ENCODE measurements around the gene NRN1. TPM values are rescaled to one million over a fixed set of nuclear protein-coding genes. Genes with fewer than 3 reads are reported as not detected.

Gene NRN1
- total RNA-seq, 4 donors from 2014 or later: 27.0 to 70.3 (median 53.4) TPM

DNA sequence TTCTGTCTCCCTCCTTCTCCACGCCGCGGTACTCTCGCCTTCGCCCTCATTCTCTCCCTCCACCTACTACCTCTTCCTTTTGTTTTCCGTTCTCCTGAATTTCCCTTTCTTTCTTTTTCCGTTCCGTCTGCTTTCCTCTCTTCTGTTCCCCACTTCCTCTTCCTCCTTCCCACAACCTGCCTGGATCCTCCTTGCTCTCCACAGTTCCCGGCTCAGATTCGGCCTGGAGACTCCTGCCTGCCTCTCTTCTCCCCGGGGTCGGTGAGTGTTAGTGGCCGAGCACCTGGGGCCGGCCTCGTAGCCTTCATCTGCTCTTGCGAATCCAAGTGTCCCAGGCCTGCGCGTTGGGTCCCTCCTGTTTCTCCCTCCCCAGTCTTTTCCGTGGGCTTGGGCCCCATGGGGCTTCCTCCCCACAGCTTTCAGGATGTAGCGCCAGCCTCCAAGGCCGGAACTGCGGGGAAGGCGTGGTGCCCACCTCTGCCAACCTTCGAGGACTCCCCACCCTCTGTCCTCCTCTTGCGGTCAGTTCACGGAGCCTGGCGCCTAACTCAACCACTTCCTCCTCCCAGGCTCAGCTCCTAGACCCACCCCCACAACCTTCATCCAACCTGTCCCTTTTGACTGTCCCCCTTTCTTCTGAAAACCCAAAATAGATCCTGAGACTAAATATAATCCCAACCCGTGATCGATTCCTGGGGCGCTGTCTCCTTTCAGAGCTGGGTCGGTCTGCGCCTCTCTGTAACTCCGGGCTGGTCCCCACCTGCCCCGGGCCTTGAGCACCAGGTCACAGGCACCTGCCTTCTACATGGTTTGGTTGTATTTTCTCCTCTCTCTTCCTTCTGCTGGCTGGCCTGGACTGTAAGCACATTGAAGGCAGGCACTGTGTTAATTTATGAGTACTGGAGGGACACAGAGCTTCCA, 6.8 kb downstream of the NRN1 start:
- TF ChIP-seq CTCF (IDR thresholded peaks at IDR 0.05; ENCODE audit: low read depth): no peak

GRCh38 chr6:5998711-5999687, 7.7 kb downstream of the NRN1 start:
- no peak for TF ChIP-seq CTCF (IDR thresholded peaks at IDR 0.05; ENCODE audit: low read depth)

DNA sequence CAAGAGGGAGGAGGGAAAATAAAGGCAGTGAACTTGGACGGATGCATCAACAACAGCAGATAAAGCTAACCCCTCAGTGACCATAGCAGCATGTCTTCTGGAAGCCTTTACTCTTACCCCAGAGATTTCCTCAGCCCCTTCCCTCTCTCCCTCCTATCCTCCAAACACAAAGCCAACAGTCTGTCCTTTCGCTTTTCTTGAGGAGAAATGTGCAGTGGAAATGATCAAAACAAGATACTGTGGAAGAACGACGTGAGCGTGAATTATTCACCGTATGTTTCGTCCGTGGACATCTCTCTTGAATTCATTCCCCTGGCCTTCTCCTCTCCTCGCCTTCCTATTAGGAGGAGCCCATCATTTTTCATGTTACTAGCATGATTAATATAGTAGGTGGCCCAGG, 8.5 kb downstream of the NRN1 start:
- no peak for TF ChIP-seq CTCF (IDR thresholded peaks at IDR 0.05; ENCODE audit: low read depth)

DNA sequence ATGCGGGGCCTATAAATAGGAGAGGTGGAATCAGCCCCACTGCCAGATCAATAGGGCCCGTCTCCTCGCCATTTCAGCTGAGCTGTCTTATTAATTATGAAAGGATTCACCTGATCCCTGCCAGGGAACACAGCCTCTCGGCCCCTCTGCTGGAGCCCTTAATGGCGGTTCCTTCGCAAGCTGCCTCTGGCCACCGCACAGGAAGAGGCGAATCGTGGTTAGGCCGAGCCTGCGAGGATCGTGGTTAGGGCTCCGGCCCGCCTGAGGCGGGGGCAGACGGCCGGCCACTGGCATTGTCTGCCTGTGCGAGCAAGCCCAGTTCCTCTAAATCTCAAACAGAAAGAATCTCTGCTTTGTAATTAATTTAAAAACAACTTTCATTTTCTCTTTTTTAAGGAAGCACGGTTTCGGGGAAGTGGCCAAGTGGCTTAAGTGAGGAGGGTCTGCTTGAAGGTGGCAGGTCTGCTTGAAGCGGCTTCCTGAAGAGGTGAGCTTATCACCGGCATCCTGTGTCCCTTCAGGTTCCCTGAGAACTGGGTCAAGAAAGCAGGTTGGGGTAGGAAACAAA, 9.2 kb downstream of the NRN1 start:
- TF ChIP-seq CTCF (IDR thresholded peaks at IDR 0.05; ENCODE audit: low read depth): no peak

DNA sequence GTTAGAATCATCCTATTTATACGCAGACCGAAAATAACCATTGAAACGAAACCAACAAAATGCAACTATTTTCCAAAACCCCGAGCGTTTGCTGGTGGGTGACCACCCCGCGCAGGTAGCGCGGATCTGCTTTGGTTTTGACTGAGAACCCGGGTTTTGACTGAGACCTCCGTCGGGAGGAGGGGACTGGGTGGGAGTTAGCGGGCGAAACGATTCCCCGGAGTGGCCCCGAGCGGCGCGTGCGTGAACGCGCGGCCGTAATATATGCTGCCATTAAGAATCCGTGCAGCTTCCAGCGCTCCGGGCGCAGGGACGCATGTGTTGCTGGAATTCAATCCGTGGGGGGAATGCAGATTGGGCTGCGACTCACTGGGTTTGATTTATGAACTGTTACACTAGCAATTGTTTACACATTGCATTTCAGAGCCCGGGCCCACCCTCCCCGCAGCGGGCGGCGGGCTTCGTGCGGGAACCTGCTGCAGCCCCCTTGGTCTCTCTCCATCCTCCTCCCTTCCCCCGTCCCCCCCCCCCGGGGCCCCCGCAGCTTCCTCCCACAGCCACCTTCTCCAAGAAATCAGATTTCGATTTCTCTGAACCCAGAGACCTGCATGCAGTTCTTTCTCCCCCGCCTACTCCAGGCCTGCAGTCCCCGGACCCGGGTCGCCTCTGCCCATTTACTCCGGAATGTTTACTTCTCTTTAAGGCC, 9.9 kb downstream of the NRN1 start:
- TF ChIP-seq CTCF (IDR thresholded peaks at IDR 0.05; ENCODE audit: low read depth): no peak

- no peak for TF ChIP-seq CTCF (IDR thresholded peaks at IDR 0.05; ENCODE audit: low read depth)
Observed at GRCh38 chr6:5995949-5996713, 10.6 kb downstream of the NRN1 start.

Data from subcutaneous adipose tissue (tissue), 4 donors.